ENCODE measurements around the gene NEIL1. TPM values are rescaled to one million over a fixed set of nuclear protein-coding genes. Genes with fewer than 3 reads are reported as not detected.

NEIL1 gene
- total RNA-seq, 1 experiment from 2014 or later: 41.4 TPM

- DNase-seq (ENCODE audit: low read depth, low spot score): no peak
- RAD21 ChIA-PET (ENCODE audit: low non-redundant PET in 1 of 2, low total read pairs in 2 of 2, uncharacterized antibody in 2 of 2, unreplicated experiment in 2 of 2): no interaction called here
- H3K27ac ChIP-seq (ENCODE audit: low read depth, low read length): no peak overlapping the region
- H3K36me3 ChIP-seq (ENCODE audit: control insufficient read depth in 1 of 2, insufficient read depth in 2 of 2, low read length in 2 of 2): no peaks in the 10 kb centered on the region
- no peaks in the 10 kb centered on the region for H4K20me1 ChIP-seq (ENCODE audit: insufficient read depth)
- no TSS peak for BruUV-seq (replicated peaks)
- no peak overlapping the region for H3K4me2 ChIP-seq (ENCODE audit: low read length)
- H3K9me2 ChIP-seq (ENCODE audit: insufficient read depth): no peaks in the 10 kb centered on the region
- no peaks in the 10 kb centered on the region for H3K4me1 ChIP-seq (ENCODE audit: control insufficient read depth in 1 of 2, insufficient read depth in 2 of 2, low read length in 2 of 2)
- CTCF ChIA-PET: no interaction called here
- no peaks in the 10 kb centered on the region for H3K79me2 ChIP-seq (ENCODE audit: insufficient read depth, low read length)
- TF ChIP-seq ATF3 (IDR thresholded peaks at IDR 0.05): no peak
- TF ChIP-seq ZFX (IDR thresholded peaks at IDR 0.05): no peak
- intact Hi-C loops (cut with micrococcal nuclease): no loop called here
- H3K4me3 ChIP-seq (replicated peaks in 1 of 2; ENCODE audit: low read depth in 1 of 2, low read length in 2 of 2): no peak overlapping the region
- POLR2A ChIA-PET: no interaction called here
- no peaks in the 10 kb centered on the region for H3K27me3 ChIP-seq (ENCODE audit: insufficient read depth, low read length)
- no peak overlapping the region for H2AFZ ChIP-seq (ENCODE audit: low read depth, low read length, poor library complexity, severe bottlenecking)
- no peaks in the 10 kb centered on the region for H3K9me3 ChIP-seq (ENCODE audit: control insufficient read depth in 1 of 2, insufficient read depth in 1 of 2, low read depth in 1 of 2, low read length in 2 of 2)
- no peak for ATAC-seq
- H3K9ac ChIP-seq (ENCODE audit: low read length): no peak overlapping the region
Observed at GRCh38 chr15:75321711-75322110, 25.1 kb upstream of the NEIL1 start.

DNA sequence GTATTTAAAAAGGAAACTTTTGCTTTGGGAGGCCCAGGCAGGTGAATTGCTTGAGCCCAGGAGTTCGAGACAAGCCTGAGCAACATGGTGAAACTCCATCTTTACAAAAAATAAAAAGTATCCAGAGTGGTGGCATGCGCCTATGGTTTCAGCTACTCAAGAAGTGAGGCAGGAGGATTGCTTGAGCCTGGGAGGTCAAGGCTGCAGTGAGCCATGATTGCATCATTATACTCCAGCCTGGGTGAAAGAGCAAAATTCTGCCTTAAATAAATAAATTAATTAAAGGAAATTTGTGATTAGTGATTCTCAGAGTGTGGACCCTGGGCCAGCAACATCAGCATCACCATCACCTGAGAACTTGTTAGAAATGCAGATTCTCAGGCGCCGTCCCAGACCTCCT, 20.9 kb upstream of the NEIL1 start:
- H3K9me3 ChIP-seq (ENCODE audit: control insufficient read depth in 1 of 2, insufficient read depth in 1 of 2, low read depth in 1 of 2, low read length in 2 of 2): no peaks in the 10 kb centered on the region
- ChIA-PET CTCF (no interaction called here), POLR2A (no interaction called here), RAD21 (ENCODE audit: low non-redundant PET in 1 of 2, low total read pairs in 2 of 2, uncharacterized antibody in 2 of 2, unreplicated experiment in 2 of 2) (no interaction called here)
- BruUV-seq (replicated peaks): no TSS peak
- no peaks in the 10 kb centered on the region for H3K9me2 ChIP-seq (ENCODE audit: insufficient read depth)
- no peaks in the 10 kb centered on the region for H3K27me3 ChIP-seq (ENCODE audit: insufficient read depth, low read length)
- no peak overlapping the region for H3K27ac ChIP-seq (ENCODE audit: low read depth, low read length)
- no peaks in the 10 kb centered on the region for H3K4me1 ChIP-seq (ENCODE audit: control insufficient read depth in 1 of 2, insufficient read depth in 2 of 2, low read length in 2 of 2)
- ATAC-seq (no peak), DNase-seq (ENCODE audit: low read depth, low spot score) (no peak)
- H4K20me1 ChIP-seq (ENCODE audit: insufficient read depth): no peaks in the 10 kb centered on the region
- no peaks in the 10 kb centered on the region for H3K79me2 ChIP-seq (ENCODE audit: insufficient read depth, low read length)
- intact Hi-C loops (cut with micrococcal nuclease): loop anchor here (2.0 kb wide), 1 partner anchor 21 kb away; the partner anchor contains the start of gene NEIL1
- H2AFZ ChIP-seq (ENCODE audit: low read depth, low read length, poor library complexity, severe bottlenecking): no peak overlapping the region
- no peak for TF ChIP-seq ATF3 (IDR thresholded peaks at IDR 0.05)
- TF ChIP-seq TCF7L2 (IDR thresholded peaks at IDR 0.05; ENCODE audit: borderline replicate concordance, extremely low read depth, insufficient read depth, insufficient read length): no peak
- TF ChIP-seq FOSL1 (IDR thresholded peaks at IDR 0.05; ENCODE audit: low read depth): no peak
- H3K4me2 ChIP-seq (ENCODE audit: low read length): no peak overlapping the region
- no peaks in the 10 kb centered on the region for H3K36me3 ChIP-seq (ENCODE audit: control insufficient read depth in 1 of 2, insufficient read depth in 2 of 2, low read length in 2 of 2)
- no peak overlapping the region for H3K9ac ChIP-seq (ENCODE audit: low read length)
- no peak overlapping the region for H3K4me3 ChIP-seq (replicated peaks in 1 of 2; ENCODE audit: low read depth in 1 of 2, low read length in 2 of 2)
